GM10266 (cell line): ENCODE measurements around the gene PCDHGA11.

Experiments
- DNase-seq: peaks from one replicate; pipeline ENCODE4 v3.0.0; 2012; ENCODE audit errors: extremely low spot score
- TF ChIP-seq, protein P1 (sequence below): IDR thresholded peaks from 2 replicates; pipeline ENCODE4 v1.5.1; 2012; ENCODE audit warnings: mild to moderate bottlenecking, low read depth; ENCODE audit not compliant: control insufficient read depth, insufficient read depth; ENCODE audit errors: missing control alignments

PCDHGA11 gene

GRCh38 chr5:141465351-141465750 lies 44.5 kb downstream of the PCDHGA11 start:
- TF ChIP-seq, protein P1, sequence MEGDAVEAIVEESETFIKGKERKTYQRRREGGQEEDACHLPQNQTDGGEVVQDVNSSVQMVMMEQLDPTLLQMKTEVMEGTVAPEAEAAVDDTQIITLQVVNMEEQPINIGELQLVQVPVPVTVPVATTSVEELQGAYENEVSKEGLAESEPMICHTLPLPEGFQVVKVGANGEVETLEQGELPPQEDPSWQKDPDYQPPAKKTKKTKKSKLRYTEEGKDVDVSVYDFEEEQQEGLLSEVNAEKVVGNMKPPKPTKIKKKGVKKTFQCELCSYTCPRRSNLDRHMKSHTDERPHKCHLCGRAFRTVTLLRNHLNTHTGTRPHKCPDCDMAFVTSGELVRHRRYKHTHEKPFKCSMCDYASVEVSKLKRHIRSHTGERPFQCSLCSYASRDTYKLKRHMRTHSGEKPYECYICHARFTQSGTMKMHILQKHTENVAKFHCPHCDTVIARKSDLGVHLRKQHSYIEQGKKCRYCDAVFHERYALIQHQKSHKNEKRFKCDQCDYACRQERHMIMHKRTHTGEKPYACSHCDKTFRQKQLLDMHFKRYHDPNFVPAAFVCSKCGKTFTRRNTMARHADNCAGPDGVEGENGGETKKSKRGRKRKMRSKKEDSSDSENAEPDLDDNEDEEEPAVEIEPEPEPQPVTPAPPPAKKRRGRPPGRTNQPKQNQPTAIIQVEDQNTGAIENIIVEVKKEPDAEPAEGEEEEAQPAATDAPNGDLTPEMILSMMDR = no peak
- DNase-seq = no peak
